ENCODE measurements around the gene GPC4.

Gene GPC4

GRCh38 chrX:133414406-133415275, 648 bp downstream of the GPC4 start (continued):
- TF ChIP-seq SP2 (tag by site-specific recombination; IDR thresholded peaks at IDR 0.05) (peak; percentile 59), ZNF423 (tag by site-specific recombination; IDR thresholded peaks at IDR 0.05) (no peak), ZNF777 (tag by site-specific recombination; IDR thresholded peaks at IDR 0.05; ENCODE audit: borderline replicate concordance) (peak; percentile 62), ZNF596 (tag by site-specific recombination; IDR thresholded peaks at IDR 0.05) (0 out of 2 replicates have a peak, but pooled peaks have one; percentile 17), ZBTB1 (tag by site-specific recombination; IDR thresholded peaks at IDR 0.05) (no peak; the same call in 1 of the 2 replicates), ZXDB (tag by site-specific recombination; IDR thresholded peaks at IDR 0.05) (peak; percentile 17; the same call in 1 of the 2 replicates), ZNF677 (tag by site-specific recombination; IDR thresholded peaks at IDR 0.05) (no peak), ZEB2 (tag by site-specific recombination; IDR thresholded peaks at IDR 0.05) (0 out of 2 replicates have a peak, but pooled peaks have one; percentile 38), PRDM2 (tag by site-specific recombination; IDR thresholded peaks at IDR 0.05; ENCODE audit: borderline replicate concordance) (peak; percentile 91; the same call in 1 of the 2 replicates), PRDM4 (tag by site-specific recombination; IDR thresholded peaks at IDR 0.05) (no peak), ZNF10 (tag by site-specific recombination; IDR thresholded peaks at IDR 0.05) (no peak), ZNF449 (tag by site-specific recombination; IDR thresholded peaks at IDR 0.05) (no peak), ZNF558 (tag by site-specific recombination; IDR thresholded peaks at IDR 0.05) (no peak), KLF8 (tag by site-specific recombination; IDR thresholded peaks at IDR 0.05) (peak; percentile 6; the same call in 1 of the 2 replicates), PRDM10 (tag by site-specific recombination; IDR thresholded peaks at IDR 0.05) (peak; percentile 71), ZNF585B (tag by site-specific recombination; IDR thresholded peaks at IDR 0.05) (no peak), GLIS2 (tag by site-specific recombination; IDR thresholded peaks at IDR 0.05) (peak; percentile 71; the same call in 1 of the 2 replicates), ZNF335 (tag by site-specific recombination; conservative IDR thresholded peaks at IDR 0.05) (peak; percentile 75), HIC1 (tag by site-specific recombination; IDR thresholded peaks at IDR 0.05) (peak; percentile 94), MYNN (tag by site-specific recombination; IDR thresholded peaks at IDR 0.05; ENCODE audit: borderline replicate concordance) (0 out of 2 replicates have a peak, but pooled peaks have one; percentile 16), YY1 (tag by site-specific recombination; IDR thresholded peaks at IDR 0.05) (no peak), ZNF354C (tag by site-specific recombination; IDR thresholded peaks at IDR 0.05; ENCODE audit: borderline replicate concordance, low read depth) (no peak), ZBTB8A (tag by site-specific recombination; IDR thresholded peaks at IDR 0.05) (peak; percentile 63; the same call in 1 of the 2 replicates)

Measured in HEK293 (cell line).